ENCODE data around the gene TMEM158. TPM values are rescaled to one million over a fixed set of nuclear protein-coding genes. Genes with fewer than 3 reads are reported as not detected.

TMEM158 gene
- total RNA-seq, 2 donors from 2014 or later: 2.3 to 8.2 TPM

- intact Hi-C loops (cut with DNase I): no loop called here
- no peak overlapping the region for H3K4me3 ChIP-seq
- no peaks in the 10 kb centered on the region for H3K27me3 ChIP-seq
- no peak for DNase-seq
- no peak overlapping the region for H3K27ac ChIP-seq
- no peaks in the 10 kb centered on the region for H3K4me1 ChIP-seq
- no peaks in the 10 kb centered on the region for H3K36me3 ChIP-seq
- H3K9ac ChIP-seq (ENCODE audit: low read depth in 2 of 2, low read length in 2 of 2): no peak overlapping the region
- TF ChIP-seq CTCF (IDR thresholded peaks at IDR 0.05): no peak
- no peaks in the 10 kb centered on the region for H3K9me3 ChIP-seq
Observed at GRCh38 chr3:45272032-45272810, 46.1 kb upstream of the TMEM158 start.

GRCh38 chr3:45269952-45270351, 43.9 kb upstream of the TMEM158 start:
- Histone ChIP-seq H3K36me3 (no peaks in the 10 kb centered on the region), H3K4me1 (no peaks in the 10 kb centered on the region), H3K4me3 (no peak overlapping the region), H3K27ac (no peak overlapping the region), H3K27me3 (no peaks in the 10 kb centered on the region), H3K9ac (ENCODE audit: low read depth in 2 of 2, low read length in 2 of 2) (no peak overlapping the region), H3K9me3 (no peaks in the 10 kb centered on the region)
- intact Hi-C loops (cut with DNase I): no loop called here
- no peak for TF ChIP-seq CTCF (IDR thresholded peaks at IDR 0.05)
- DNase-seq: no peak

- Histone ChIP-seq H3K4me3 (no peak overlapping the region), H3K27me3 (no peaks in the 10 kb centered on the region), H3K9me3 (no peaks in the 10 kb centered on the region), H3K36me3 (no peaks in the 10 kb centered on the region), H3K9ac (ENCODE audit: low read depth in 2 of 2, low read length in 2 of 2) (no peak overlapping the region), H3K27ac (no peak overlapping the region), H3K4me1 (no peaks in the 10 kb centered on the region)
- intact Hi-C loops (cut with DNase I): no loop called here
- no peak for TF ChIP-seq CTCF (IDR thresholded peaks at IDR 0.05)
- no peak for DNase-seq
Observed at GRCh38 chr3:45267097-45267496, 41.0 kb upstream of the TMEM158 start.

- intact Hi-C loops (cut with DNase I): no loop called here
- no peaks in the 10 kb centered on the region for H3K36me3 ChIP-seq
- H3K9me3 ChIP-seq: no peaks in the 10 kb centered on the region
- TF ChIP-seq CTCF (IDR thresholded peaks at IDR 0.05): no peak
- H3K4me1 ChIP-seq: no peaks in the 10 kb centered on the region
- H3K9ac ChIP-seq (ENCODE audit: low read depth in 2 of 2, low read length in 2 of 2): no peak overlapping the region
- H3K27ac ChIP-seq: no peak overlapping the region
- H3K27me3 ChIP-seq: no peaks in the 10 kb centered on the region
- no peak for DNase-seq
- H3K4me3 ChIP-seq: no peak overlapping the region
Observed at GRCh38 chr3:45261333-45262110, 35.4 kb upstream of the TMEM158 start.

GRCh38 chr3:45259133-45259532, 33.0 kb upstream of the TMEM158 start:
- Histone ChIP-seq H3K27me3 (no peaks in the 10 kb centered on the region), H3K9ac (ENCODE audit: low read depth in 2 of 2, low read length in 2 of 2) (no peak overlapping the region), H3K27ac (no peak overlapping the region), H3K36me3 (no peaks in the 10 kb centered on the region), H3K4me1 (no peaks in the 10 kb centered on the region), H3K9me3 (no peaks in the 10 kb centered on the region), H3K4me3 (no peak overlapping the region)
- no peak for DNase-seq
- TF ChIP-seq CTCF (IDR thresholded peaks at IDR 0.05): no peak
- intact Hi-C loops (cut with DNase I): no loop called here

Data from colonic mucosa (tissue), 4 donors.